VCaP (cell line): ENCODE results near the gene UGT1A8.

ENCODE experiments used
- H3K27ac ChIP-seq: fragments of 450-650 bp; 2 replicates; pipeline ENCODE4 v1.5.1; 2017
- CTCF ChIP-seq: fragments of 450-650 bp; conservative IDR thresholded peaks from 2 replicates; pipeline ENCODE4 v1.5.1; 2017; ENCODE audit warnings: mild to moderate bottlenecking, moderate library complexity

The UGT1A8 gene

GRCh38 chr2:233768076-233768475, 150.6 kb downstream of the UGT1A8 start:
- H3K27ac ChIP-seq: no peak overlapping the region

GRCh38 chr2:233769260-233769659, 151.8 kb downstream of the UGT1A8 start:
- no peak overlapping the region for H3K27ac ChIP-seq
- TF ChIP-seq CTCF: no peak

More at GRCh38 chr2:233768076-233768475, 150.6 kb downstream of the UGT1A8 start:
- TF ChIP-seq CTCF: no peak

DNA sequence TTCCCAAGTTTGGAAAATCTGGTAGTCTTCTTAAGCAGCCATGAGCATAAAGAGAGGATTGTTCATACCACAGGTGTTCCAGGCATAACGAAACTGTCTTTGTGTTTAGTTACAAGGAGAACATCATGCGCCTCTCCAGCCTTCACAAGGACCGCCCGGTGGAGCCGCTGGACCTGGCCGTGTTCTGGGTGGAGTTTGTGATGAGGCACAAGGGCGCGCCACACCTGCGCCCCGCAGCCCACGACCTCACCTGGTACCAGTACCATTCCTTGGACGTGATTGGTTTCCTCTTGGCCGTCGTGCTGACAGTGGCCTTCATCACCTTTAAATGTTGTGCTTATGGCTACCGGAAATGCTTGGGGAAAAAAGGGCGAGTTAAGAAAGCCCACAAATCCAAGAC, 154.7 kb downstream of the UGT1A8 start:
- no peak overlapping the region for H3K27ac ChIP-seq
- TF ChIP-seq CTCF: no peak

- TF ChIP-seq CTCF: no peak
- H3K27ac ChIP-seq: no peak overlapping the region
These were observed 155.2 kb downstream of the UGT1A8 start for GRCh38 chr2:233772583-233772982.

GRCh38 chr2:233773854-233774253, 156.4 kb downstream of the UGT1A8 start:
- TF ChIP-seq CTCF: no peak
- no peak overlapping the region for H3K27ac ChIP-seq

DNA sequence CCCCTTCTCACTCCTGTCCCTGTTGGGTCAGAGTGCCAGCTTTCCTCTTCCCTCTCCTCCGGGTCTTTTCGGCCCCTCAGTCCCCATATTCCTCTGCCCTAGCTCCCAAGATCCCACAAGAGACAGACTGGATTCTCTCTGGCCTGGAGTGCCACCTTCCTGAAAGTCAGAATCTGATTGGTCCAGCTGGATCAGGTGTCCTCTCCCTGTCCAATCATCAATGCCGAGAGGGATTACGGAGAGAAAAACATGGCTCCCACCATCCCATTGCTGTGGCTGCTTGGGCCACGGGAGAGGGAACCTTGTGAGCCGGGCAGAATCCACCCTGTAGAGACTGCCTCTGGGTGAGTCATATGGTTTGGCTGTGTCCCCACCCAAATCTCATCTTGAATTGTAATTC, 158.0 kb downstream of the UGT1A8 start:
- TF ChIP-seq CTCF: no peak
- no peak overlapping the region for H3K27ac ChIP-seq

DNA sequence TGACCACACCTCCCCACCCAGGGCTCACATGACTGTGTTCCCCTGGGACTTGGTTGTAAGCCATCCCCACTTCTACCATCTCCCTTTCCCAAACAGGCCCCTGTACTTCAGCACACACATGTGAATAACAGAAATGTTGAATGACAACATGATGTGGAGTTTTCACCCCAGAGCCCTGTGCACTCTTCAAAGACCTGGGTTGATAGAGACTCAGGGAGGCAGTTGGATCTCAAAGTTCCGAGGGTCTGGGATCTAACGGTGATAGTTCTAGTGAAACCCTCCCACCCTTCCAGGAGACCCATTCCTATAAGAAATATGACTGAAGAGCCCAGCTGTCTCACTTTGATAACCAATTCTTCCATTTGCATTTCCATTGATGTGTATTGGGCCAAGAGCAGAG, 160.6 kb downstream of the UGT1A8 start, which contains the start of gene MROH2A:
TSS of gene MROH2A (plus strand) at position 301 of the 400 bp plus-strand sequence. CDS start 1,029 bp downstream, outside the sequence.
- TF ChIP-seq CTCF: no peak
- no peak within 1 kb of the TSS for H3K27ac ChIP-seq
